Renal pelvis (tissue), 4 donors: ENCODE results near the gene CCDC70. TPM values are rescaled to one million over a fixed set of nuclear protein-coding genes. Genes with fewer than 3 reads are reported as not detected.
A peak's percentile ranks its signal among the peaks of the same experiment; 100 is the strongest.

Experiments used
- DNase-seq: peaks from one replicate; pipeline ENCODE4 v3.0.0-alpha.2; 2013
- polyA plus RNA-seq, 3 donors: library from polyadenylated mRNA; unstranded; fragments of 120-200 nt; gene quantifications; one replicate each; pipeline ENCODE4 v1.2.1, GENCODE V29; 2013; ENCODE audit not compliant: insufficient read length in 3 of 3

The CCDC70 gene
- polyA plus RNA-seq, 3 donors = 0.14 TPM; not detected in 2

- no peak for DNase-seq
These were observed 32.8 kb upstream of the CCDC70 start for GRCh38 chr13:51828730-51829567.

GRCh38 chr13:51829568-51829899 lies 32.2 kb upstream of the CCDC70 start:
- DNase-seq = no peak

- DNase-seq = no peak
These were observed 30.2 kb upstream of the CCDC70 start for GRCh38 chr13:51831519-51831918.

- DNase-seq = no peak
These were observed 29.2 kb upstream of the CCDC70 start for GRCh38 chr13:51832471-51833152.

GRCh38 chr13:51833980-51834379 lies 27.8 kb upstream of the CCDC70 start:
- DNase-seq = no peak

GRCh38 chr13:51834581-51835171 lies 27.1 kb upstream of the CCDC70 start:
- no peak for DNase-seq

- no peak for DNase-seq
These were observed 24.8 kb upstream of the CCDC70 start for GRCh38 chr13:51837016-51837415.

GRCh38 chr13:51838240-51838846 lies 23.4 kb upstream of the CCDC70 start:
- no peak for DNase-seq

- no peak for DNase-seq
These were observed 21.8 kb upstream of the CCDC70 start for GRCh38 chr13:51839711-51840540.

GRCh38 chr13:51840917-51841316 lies 20.9 kb upstream of the CCDC70 start:
- DNase-seq = no peak

GRCh38 chr13:51841732-51842131 lies 20.0 kb upstream of the CCDC70 start:
- DNase-seq = no peak

- DNase-seq = no peak
These were observed 18.2 kb upstream of the CCDC70 start for GRCh38 chr13:51843529-51843928.

GRCh38 chr13:51844862-51845573 lies 16.8 kb upstream of the CCDC70 start, which contains the start of gene TMEM272:
Gene TMEM272 (minus strand): TSS chr13:51845177. CDS start chr13:51838530, 6,647 bp downstream.
- peak; percentile 40 for DNase-seq

GRCh38 chr13:51845574-51846318 lies 16.0 kb upstream of the CCDC70 start:
- DNase-seq = no peak

- no peak for DNase-seq
These were observed 15.0 kb upstream of the CCDC70 start for GRCh38 chr13:51846756-51847155.

GRCh38 chr13:51848674-51849073 lies 13.1 kb upstream of the CCDC70 start:
- DNase-seq = no peak

- DNase-seq = no peak
These were observed 12.3 kb upstream of the CCDC70 start for GRCh38 chr13:51849145-51850101.

- DNase-seq = no peak
These were observed 5.6 kb upstream of the CCDC70 start for GRCh38 chr13:51856027-51856736.
